SK-N-SH treated with all-trans-retinoic acid at 6 μM for 48 hours (cell line): Measurements from ENCODE around the gene PLD5.

ENCODE experiments used
- ARNTL ChIP-seq: fragments of 450-650 bp; formaldehyde crosslinking; IDR thresholded peaks from 2 replicates; pipeline ENCODE4 v1.5.0; 2020; ENCODE audit warnings: low read depth, mild to moderate bottlenecking, moderate library complexity, borderline replicate concordance
- RARB ChIP-seq: fragments of 250-450 bp; sonication (Bioruptor Pico); IDR thresholded peaks from 2 replicates; pipeline ENCODE4 v1.8.0; 2021; ENCODE audit warnings: mild to moderate bottlenecking, moderate library complexity
- SNAI2 ChIP-seq: fragments of 250-450 bp; sonication (Bioruptor Pico); IDR thresholded peaks from 2 replicates; pipeline ENCODE4 v1.5.0; 2020; ENCODE audit warnings: mild to moderate bottlenecking, moderate library complexity
- TF ChIP-seq, protein P1 (sequence below): fragments of 250-450 bp; sonication (Bioruptor Pico); IDR thresholded peaks from 2 replicates; pipeline ENCODE4 v1.5.0; 2020; ENCODE audit warnings: mild to moderate bottlenecking, moderate library complexity
- TF ChIP-seq, protein P2 (sequence below): fragments of 250-450 bp; sonication (Bioruptor Pico); IDR thresholded peaks from 2 replicates; pipeline ENCODE4 v1.5.1; 2020; ENCODE audit warnings: low read depth, mild to moderate bottlenecking, moderate library complexity
- TF ChIP-seq, protein P3 (sequence below): fragments of 250-450 bp; sonication (Bioruptor Pico); IDR thresholded peaks from 2 replicates; pipeline ENCODE4 v1.8.0; 2020; ENCODE audit warnings: mild to moderate bottlenecking, moderate library complexity, borderline replicate concordance

- TF ChIP-seq SNAI2 (CRISPR knock-in tag) (no peak), RARB (CRISPR knock-in tag) (no peak), ARNTL (CRISPR knock-in tag) (no peak)
- TF ChIP-seq, protein P1, sequence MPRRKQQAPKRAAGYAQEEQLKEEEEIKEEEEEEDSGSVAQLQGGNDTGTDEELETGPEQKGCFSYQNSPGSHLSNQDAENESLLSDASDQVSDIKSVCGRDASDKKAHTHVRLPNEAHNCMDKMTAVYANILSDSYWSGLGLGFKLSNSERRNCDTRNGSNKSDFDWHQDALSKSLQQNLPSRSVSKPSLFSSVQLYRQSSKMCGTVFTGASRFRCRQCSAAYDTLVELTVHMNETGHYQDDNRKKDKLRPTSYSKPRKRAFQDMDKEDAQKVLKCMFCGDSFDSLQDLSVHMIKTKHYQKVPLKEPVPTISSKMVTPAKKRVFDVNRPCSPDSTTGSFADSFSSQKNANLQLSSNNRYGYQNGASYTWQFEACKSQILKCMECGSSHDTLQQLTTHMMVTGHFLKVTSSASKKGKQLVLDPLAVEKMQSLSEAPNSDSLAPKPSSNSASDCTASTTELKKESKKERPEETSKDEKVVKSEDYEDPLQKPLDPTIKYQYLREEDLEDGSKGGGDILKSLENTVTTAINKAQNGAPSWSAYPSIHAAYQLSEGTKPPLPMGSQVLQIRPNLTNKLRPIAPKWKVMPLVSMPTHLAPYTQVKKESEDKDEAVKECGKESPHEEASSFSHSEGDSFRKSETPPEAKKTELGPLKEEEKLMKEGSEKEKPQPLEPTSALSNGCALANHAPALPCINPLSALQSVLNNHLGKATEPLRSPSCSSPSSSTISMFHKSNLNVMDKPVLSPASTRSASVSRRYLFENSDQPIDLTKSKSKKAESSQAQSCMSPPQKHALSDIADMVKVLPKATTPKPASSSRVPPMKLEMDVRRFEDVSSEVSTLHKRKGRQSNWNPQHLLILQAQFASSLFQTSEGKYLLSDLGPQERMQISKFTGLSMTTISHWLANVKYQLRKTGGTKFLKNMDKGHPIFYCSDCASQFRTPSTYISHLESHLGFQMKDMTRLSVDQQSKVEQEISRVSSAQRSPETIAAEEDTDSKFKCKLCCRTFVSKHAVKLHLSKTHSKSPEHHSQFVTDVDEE: no peak
- TF ChIP-seq, protein P2, sequence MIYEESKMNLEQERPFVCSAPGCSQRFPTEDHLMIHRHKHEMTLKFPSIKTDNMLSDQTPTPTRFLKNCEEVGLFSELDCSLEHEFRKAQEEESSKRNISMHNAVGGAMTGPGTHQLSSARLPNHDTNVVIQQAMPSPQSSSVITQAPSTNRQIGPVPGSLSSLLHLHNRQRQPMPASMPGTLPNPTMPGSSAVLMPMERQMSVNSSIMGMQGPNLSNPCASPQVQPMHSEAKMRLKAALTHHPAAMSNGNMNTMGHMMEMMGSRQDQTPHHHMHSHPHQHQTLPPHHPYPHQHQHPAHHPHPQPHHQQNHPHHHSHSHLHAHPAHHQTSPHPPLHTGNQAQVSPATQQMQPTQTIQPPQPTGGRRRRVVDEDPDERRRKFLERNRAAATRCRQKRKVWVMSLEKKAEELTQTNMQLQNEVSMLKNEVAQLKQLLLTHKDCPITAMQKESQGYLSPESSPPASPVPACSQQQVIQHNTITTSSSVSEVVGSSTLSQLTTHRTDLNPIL (CRISPR knock-in tag): no peak
- TF ChIP-seq, protein P3, sequence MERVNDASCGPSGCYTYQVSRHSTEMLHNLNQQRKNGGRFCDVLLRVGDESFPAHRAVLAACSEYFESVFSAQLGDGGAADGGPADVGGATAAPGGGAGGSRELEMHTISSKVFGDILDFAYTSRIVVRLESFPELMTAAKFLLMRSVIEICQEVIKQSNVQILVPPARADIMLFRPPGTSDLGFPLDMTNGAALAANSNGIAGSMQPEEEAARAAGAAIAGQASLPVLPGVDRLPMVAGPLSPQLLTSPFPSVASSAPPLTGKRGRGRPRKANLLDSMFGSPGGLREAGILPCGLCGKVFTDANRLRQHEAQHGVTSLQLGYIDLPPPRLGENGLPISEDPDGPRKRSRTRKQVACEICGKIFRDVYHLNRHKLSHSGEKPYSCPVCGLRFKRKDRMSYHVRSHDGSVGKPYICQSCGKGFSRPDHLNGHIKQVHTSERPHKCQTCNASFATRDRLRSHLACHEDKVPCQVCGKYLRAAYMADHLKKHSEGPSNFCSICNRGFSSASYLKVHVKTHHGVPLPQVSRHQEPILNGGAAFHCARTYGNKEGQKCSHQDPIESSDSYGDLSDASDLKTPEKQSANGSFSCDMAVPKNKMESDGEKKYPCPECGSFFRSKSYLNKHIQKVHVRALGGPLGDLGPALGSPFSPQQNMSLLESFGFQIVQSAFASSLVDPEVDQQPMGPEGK (CRISPR knock-in tag): no peak
These were observed 326.3 kb downstream of the PLD5 start for GRCh38 chr1:242197907-242198820.
